ENCODE measurements around the gene NUDT13.

The NUDT13 gene

DNA sequence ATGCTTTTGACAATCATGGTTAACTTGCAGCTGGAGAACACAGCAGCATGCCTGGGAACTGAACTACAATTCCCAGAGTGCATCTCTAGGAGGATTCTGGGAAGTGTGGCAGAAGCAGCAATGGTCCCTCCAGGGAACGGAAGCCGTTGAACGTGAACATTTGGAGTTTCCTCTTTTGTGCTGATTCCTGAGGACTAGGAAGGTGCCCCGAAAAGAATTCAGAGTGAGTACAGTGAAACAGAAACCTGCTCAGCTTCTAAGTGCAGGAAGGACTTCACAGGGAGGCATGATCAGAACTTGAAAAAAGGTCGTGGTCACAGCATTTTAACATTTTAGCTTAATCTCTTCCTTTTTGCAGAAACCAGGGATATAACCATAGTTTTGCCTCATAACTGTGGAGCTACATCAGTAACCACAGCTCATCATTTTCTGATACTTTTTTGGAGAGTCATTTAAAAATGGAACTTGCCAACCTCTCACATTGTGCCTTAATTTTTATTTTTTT, at the start of gene NUDT13:
Gene NUDT13, plus strand, starts transcription at position 111 of the 505 bp plus-strand sequence. CDS start 3,911 bp downstream, outside the sequence.
- no peak for TF ChIP-seq CTCF (IDR thresholded peaks at IDR 0.05; ENCODE audit: insufficient read depth, missing control alignments)
- DNase-seq (ENCODE audit: insufficient read length, low spot score) (no peak), FAIRE-seq (no peak)

DNA sequence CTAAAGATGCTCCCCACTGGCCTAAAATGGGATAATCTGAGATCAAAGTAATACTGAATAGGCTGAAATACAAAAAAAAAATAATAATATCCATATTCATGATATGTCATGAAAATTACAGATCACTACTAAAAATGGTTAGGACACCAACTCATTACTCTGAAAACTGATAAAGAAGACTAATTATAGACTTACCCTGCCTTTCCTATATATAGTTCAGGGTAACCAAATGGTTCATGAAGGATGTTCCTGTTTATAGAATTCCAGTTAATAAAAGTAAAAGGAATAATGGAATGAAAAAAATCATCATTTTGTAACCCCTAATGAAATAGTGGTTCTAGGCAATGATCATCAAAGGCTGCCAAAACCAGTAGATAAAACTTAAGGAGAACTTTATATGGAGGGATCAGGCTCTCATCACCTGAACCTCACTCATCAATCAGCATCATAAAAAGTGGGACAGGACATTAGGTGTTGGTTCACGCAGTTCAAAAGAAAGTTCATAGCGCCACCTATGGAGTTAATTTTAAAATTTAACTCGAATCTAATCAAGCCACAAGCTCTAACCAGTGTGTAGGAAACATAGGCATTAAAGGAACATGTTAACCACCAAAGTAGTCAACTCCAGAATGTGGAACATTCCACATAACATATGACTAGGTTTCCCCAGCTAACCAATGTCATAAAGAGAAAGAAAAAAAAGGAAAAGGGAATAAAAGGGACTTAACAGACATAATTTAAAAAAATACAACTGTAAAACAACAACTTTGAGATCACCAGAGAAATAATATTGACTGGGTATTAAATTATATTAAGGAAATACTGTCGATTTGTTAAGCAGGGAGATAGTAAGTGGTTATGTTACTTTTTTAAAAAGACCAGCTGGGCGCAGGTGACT, 49.3 kb upstream of the NUDT13 start:
- peak; percentile 39 for TF ChIP-seq CTCF (IDR thresholded peaks at IDR 0.05; ENCODE audit: insufficient read depth, missing control alignments)
- FAIRE-seq (no peak), DNase-seq (ENCODE audit: insufficient read length, low spot score) (no peak)

DNA sequence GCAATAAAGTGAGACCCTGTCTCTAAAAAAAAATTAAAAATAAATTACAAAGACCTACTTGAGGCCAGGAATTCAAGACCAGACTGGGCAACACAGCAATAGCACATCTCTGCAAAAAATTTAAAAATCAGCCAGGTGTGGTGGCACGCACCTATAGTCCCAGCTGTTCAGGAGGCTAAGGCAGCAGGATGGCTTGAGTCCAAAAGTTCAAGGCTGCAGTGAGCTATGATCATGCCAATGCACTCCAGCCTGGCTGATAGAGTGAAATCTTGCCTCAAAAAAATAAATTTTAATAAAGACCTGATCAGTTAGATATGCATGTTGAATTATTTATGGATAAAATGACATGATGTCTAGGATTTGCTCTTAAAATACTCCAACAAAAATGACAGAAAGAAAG, 48.5 kb upstream of the NUDT13 start:
- no peak for DNase-seq (ENCODE audit: insufficient read length, low spot score)
- TF ChIP-seq CTCF (IDR thresholded peaks at IDR 0.05; ENCODE audit: insufficient read depth, missing control alignments): no peak
- FAIRE-seq: no peak

- no peak for DNase-seq (ENCODE audit: insufficient read length, low spot score)
- TF ChIP-seq CTCF (IDR thresholded peaks at IDR 0.05; ENCODE audit: insufficient read depth, missing control alignments): no peak
- no peak for FAIRE-seq
Observed at GRCh38 chr10:73065441-73065840, 44.8 kb upstream of the NUDT13 start.

DNA sequence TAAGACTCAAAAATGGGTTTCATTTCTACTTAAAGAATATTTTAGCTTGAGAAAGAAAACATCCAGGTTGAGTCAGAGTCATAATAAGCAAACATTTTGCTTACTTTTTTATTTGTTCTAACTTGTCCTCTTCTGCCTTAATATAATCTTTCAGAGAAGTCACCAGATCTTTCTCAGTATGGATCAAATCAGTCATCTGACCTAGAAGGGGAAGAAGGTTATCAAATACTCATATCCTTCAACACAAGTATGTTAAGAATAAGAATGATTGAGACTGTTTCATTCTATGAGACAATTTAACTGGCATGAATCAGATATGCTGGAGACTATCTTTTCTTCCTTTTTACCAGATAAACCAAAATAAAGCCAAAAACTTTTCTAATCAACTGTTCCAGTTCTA, 36.6 kb upstream of the NUDT13 start:
- no peak for TF ChIP-seq CTCF (IDR thresholded peaks at IDR 0.05; ENCODE audit: insufficient read depth, missing control alignments)
- DNase-seq (ENCODE audit: insufficient read length, low spot score): no peak
- FAIRE-seq: no peak

GRCh38 chr10:73075829-73076228, 34.4 kb upstream of the NUDT13 start:
- no peak for FAIRE-seq

More at GRCh38 chr10:73075829-73076228, 34.4 kb upstream of the NUDT13 start:
- no peak for DNase-seq (ENCODE audit: insufficient read length, low spot score)
- no peak for TF ChIP-seq CTCF (IDR thresholded peaks at IDR 0.05; ENCODE audit: insufficient read depth, missing control alignments)

Measured in D721Med (cell line).